ENCODE measurements around the gene ADAMTSL2.
A peak's percentile ranks its signal among the peaks of the same experiment; 100 is the strongest.

Gene ADAMTSL2

GRCh38 chr9:133604214-133604613 is 69.7 kb downstream of the ADAMTSL2 start:
- no peak for FAIRE-seq
- no peak for DNase-seq (ENCODE audit: low spot score)

GRCh38 chr9:133604856-133605255 is 70.4 kb downstream of the ADAMTSL2 start:
- DNase-seq (ENCODE audit: low spot score), result no peak
- FAIRE-seq, result no peak

- FAIRE-seq (no peak), DNase-seq (ENCODE audit: low spot score) (no peak)
Observed at GRCh38 chr9:133605446-133605845, 70.9 kb downstream of the ADAMTSL2 start.

- DNase-seq (ENCODE audit: low spot score), result no peak
Observed at GRCh38 chr9:133605856-133606707, 71.6 kb downstream of the ADAMTSL2 start.

GRCh38 chr9:133606708-133607025 is 72.2 kb downstream of the ADAMTSL2 start:
- no peak for DNase-seq (ENCODE audit: low spot score)
- no peak for FAIRE-seq

More at GRCh38 chr9:133605856-133606707, 71.6 kb downstream of the ADAMTSL2 start:
- no peak for FAIRE-seq

- DNase-seq (ENCODE audit: low spot score), result no peak
Observed at GRCh38 chr9:133607381-133607780, 72.9 kb downstream of the ADAMTSL2 start.

GRCh38 chr9:133607976-133608375 is 73.5 kb downstream of the ADAMTSL2 start:
- FAIRE-seq, result no peak

More at GRCh38 chr9:133607381-133607780, 72.9 kb downstream of the ADAMTSL2 start:
- FAIRE-seq, result no peak

GRCh38 chr9:133608382-133608781 is 73.9 kb downstream of the ADAMTSL2 start:
- no peak for FAIRE-seq
- DNase-seq (ENCODE audit: low spot score), result no peak

More at GRCh38 chr9:133607976-133608375, 73.5 kb downstream of the ADAMTSL2 start:
- no peak for DNase-seq (ENCODE audit: low spot score)

- FAIRE-seq (no peak), DNase-seq (ENCODE audit: low spot score) (no peak)
Observed at GRCh38 chr9:133608889-133609288, 74.4 kb downstream of the ADAMTSL2 start.

GRCh38 chr9:133609311-133610098 is 75.0 kb downstream of the ADAMTSL2 start, which contains the start of gene FAM163B:
Gene FAM163B (minus strand): TSS chr9:133609389. CDS start chr9:133580223, 29,166 bp downstream.
- FAIRE-seq, result no peak
- no peak for DNase-seq (ENCODE audit: low spot score)

GRCh38 chr9:133610845-133611244 is 76.3 kb downstream of the ADAMTSL2 start:
- no peak for FAIRE-seq
- DNase-seq (ENCODE audit: low spot score), result no peak

- no peak for FAIRE-seq
Observed at GRCh38 chr9:133612051-133612450, 77.5 kb downstream of the ADAMTSL2 start.

GRCh38 chr9:133612816-133613215 is 78.3 kb downstream of the ADAMTSL2 start:
- FAIRE-seq (no peak), DNase-seq (ENCODE audit: low spot score) (no peak)

More at GRCh38 chr9:133612051-133612450, 77.5 kb downstream of the ADAMTSL2 start:
- DNase-seq (ENCODE audit: low spot score), result no peak

GRCh38 chr9:133613432-133613831 is 78.9 kb downstream of the ADAMTSL2 start:
- DNase-seq (ENCODE audit: low spot score), result no peak
- no peak for FAIRE-seq

- DNase-seq (ENCODE audit: low spot score) (no peak), FAIRE-seq (no peak)
Observed at GRCh38 chr9:133614056-133614455, 79.6 kb downstream of the ADAMTSL2 start.

- DNase-seq (ENCODE audit: low spot score), result no peak
- FAIRE-seq, result no peak
Observed at GRCh38 chr9:133614678-133615077, 80.2 kb downstream of the ADAMTSL2 start.

- FAIRE-seq, result no peak
- no peak for DNase-seq (ENCODE audit: low spot score)
Observed at GRCh38 chr9:133615186-133615585, 80.7 kb downstream of the ADAMTSL2 start.

GRCh38 chr9:133615606-133616188 is 81.2 kb downstream of the ADAMTSL2 start:
- no peak for DNase-seq (ENCODE audit: low spot score)
- FAIRE-seq, result no peak

GRCh38 chr9:133616643-133617405 is 82.3 kb downstream of the ADAMTSL2 start:
- FAIRE-seq, result no peak
- DNase-seq (ENCODE audit: low spot score), result no peak

- DNase-seq (ENCODE audit: low spot score) (peak; percentile 77), FAIRE-seq (peak; percentile 83)
Observed at GRCh38 chr9:133618726-133619125, 84.2 kb downstream of the ADAMTSL2 start.

GRCh38 chr9:133619791-133620190 is 85.3 kb downstream of the ADAMTSL2 start:
- FAIRE-seq, result peak; percentile 53

More at GRCh38 chr9:133619791-133620190, 85.3 kb downstream of the ADAMTSL2 start:
- peak; percentile 20 for DNase-seq (ENCODE audit: low spot score)
